Measurements from ENCODE around the gene SPEM3.

- TF ChIP-seq, protein P1, sequence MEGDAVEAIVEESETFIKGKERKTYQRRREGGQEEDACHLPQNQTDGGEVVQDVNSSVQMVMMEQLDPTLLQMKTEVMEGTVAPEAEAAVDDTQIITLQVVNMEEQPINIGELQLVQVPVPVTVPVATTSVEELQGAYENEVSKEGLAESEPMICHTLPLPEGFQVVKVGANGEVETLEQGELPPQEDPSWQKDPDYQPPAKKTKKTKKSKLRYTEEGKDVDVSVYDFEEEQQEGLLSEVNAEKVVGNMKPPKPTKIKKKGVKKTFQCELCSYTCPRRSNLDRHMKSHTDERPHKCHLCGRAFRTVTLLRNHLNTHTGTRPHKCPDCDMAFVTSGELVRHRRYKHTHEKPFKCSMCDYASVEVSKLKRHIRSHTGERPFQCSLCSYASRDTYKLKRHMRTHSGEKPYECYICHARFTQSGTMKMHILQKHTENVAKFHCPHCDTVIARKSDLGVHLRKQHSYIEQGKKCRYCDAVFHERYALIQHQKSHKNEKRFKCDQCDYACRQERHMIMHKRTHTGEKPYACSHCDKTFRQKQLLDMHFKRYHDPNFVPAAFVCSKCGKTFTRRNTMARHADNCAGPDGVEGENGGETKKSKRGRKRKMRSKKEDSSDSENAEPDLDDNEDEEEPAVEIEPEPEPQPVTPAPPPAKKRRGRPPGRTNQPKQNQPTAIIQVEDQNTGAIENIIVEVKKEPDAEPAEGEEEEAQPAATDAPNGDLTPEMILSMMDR (IDR thresholded peaks at IDR 0.05; ENCODE audit: extremely low read depth in 1 of 2, insufficient read depth in 1 of 2, low read depth in 1 of 2, low read length in 2 of 2) = no peak
- no peak for TF ChIP-seq EZH2 (IDR thresholded peaks at IDR 0.05; ENCODE audit: borderline replicate concordance, low read depth, low read length, severe bottlenecking)
- TF ChIP-seq POLR2AphosphoS5 (IDR thresholded peaks at IDR 0.05; ENCODE audit: insufficient read depth, low read depth, low read length) = no peak
- TF ChIP-seq, protein P2, sequence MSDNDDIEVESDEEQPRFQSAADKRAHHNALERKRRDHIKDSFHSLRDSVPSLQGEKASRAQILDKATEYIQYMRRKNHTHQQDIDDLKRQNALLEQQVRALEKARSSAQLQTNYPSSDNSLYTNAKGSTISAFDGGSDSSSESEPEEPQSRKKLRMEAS (IDR thresholded peaks at IDR 0.05; ENCODE audit: insufficient read depth, insufficient read length) = no peak
- TF ChIP-seq POLR2A (IDR thresholded peaks at IDR 0.05; ENCODE audit: low read depth, low read length) = no peak
These were observed 2.9 kb upstream of the SPEM3 start for GRCh38 chr17:7425756-7426155.

Measured in endothelial cell of umbilical vein (primary cell).